Astrocyte of the spinal cord (primary cell): ENCODE results near the gene FARP1.

ENCODE experiments used
- DNase-seq: peaks from one replicate; pipeline ENCODE4 v3.0.0; 2011; ENCODE audit warnings: low read depth, low spot score
- H3K4me3 ChIP-seq: 2 replicates; pipeline ENCODE4 v1.5.1; 2011; ENCODE audit warnings: low read depth, mild to moderate bottlenecking, low read length, moderate library complexity
- CTCF ChIP-seq: IDR thresholded peaks from 2 replicates; pipeline ENCODE4 v1.5.1; 2012; ENCODE audit warnings: low read depth, mild to moderate bottlenecking, low read length, inconsistent platforms
- in situ Hi-C: cut with HindIII; loops from 2 replicates; pipeline ENCODE4 v1.10.0; 2017; ENCODE audit warnings: low sequenced_read_pairs

Gene FARP1

DNA sequence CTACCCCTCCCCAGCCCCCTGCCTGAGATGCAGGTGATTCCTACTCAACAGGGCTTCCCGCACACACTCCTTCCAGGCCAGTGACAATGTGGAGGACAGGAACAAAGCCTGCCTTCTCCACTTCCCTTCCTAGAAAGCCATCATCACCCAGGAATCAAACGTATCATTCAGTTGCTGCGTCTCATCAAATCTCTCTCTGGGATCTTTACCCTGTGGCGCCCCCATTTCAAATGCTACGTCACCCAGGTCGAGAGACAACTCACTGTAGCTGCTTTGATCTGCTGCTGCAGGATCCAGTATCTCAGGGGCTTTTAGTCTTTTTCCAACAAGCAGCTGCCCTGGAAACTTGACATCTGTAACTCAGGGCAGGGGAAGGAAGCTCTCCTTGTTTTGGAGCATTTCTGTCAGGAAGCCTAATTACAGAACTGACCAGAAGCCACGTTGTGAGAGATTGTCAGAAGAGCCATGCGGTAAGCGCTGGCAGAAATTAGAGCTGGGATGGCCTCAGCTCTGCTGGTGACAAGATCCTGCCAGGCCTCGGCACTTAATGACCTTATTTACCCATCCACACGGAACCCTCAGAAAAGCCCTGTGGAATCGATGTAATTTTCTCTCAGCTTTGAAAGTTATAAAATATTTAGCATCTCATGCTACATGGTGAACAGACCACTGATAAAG is 293.5 kb downstream of the FARP1 start:
- in situ Hi-C loops: loop anchor here (25.0 kb wide), 1 partner anchor 226 kb away; no protein-coding TSS in a partner anchor
- no peak overlapping the region for H3K4me3 ChIP-seq
- TF ChIP-seq CTCF: no peak
- DNase-seq: no peak

- in situ Hi-C loops: loop anchor here (25.0 kb wide), 1 partner anchor 224 kb away; no protein-coding TSS in a partner anchor
- DNase-seq: no peak
- no peak for TF ChIP-seq CTCF
- H3K4me3 ChIP-seq: no peak overlapping the region
Measured at GRCh38 chr13:98438246-98439125, 295.6 kb downstream of the FARP1 start.

GRCh38 chr13:98439126-98439828 is 296.4 kb downstream of the FARP1 start:
- in situ Hi-C loops: loop anchor here (25.0 kb wide), 1 partner anchor 223 kb away; no protein-coding TSS in a partner anchor
- no peak for DNase-seq
- no peak overlapping the region for H3K4me3 ChIP-seq
- TF ChIP-seq CTCF: no peak

DNA sequence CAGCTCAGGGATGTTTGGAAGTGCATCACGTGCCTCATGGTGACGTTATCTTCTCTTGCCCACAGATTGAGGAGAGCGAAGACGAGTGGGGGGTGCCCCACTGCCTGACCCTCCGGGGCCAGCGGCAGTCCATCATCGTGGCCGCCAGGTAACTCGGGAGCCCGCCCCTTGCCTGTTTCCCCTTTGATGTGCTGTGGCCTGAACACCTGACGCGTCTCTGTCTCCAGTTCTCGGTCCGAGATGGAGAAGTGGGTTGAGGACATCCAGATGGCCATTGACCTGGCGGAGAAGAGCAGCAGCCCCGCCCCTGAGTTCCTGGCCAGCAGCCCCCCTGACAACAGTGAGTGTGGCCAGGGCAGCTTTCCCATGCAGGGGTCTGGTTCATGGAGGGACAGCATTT is 297.0 kb downstream of the FARP1 start:
- in situ Hi-C loops: loop anchor here (25.0 kb wide), 1 partner anchor 222 kb away; no protein-coding TSS in a partner anchor
- TF ChIP-seq CTCF: no peak
- no peak for DNase-seq
- H3K4me3 ChIP-seq: no peak overlapping the region

GRCh38 chr13:98440390-98441055 is 297.6 kb downstream of the FARP1 start:
- no peak overlapping the region for H3K4me3 ChIP-seq
- in situ Hi-C loops: loop anchor here (25.0 kb wide), 1 partner anchor 222 kb away; no protein-coding TSS in a partner anchor
- DNase-seq: no peak
- TF ChIP-seq CTCF: no peak
